Right ventricle myocardium inferior (tissue), 1 donor: ENCODE data around the gene CIDEC. TPM values are rescaled to one million over a fixed set of nuclear protein-coding genes. Genes with fewer than 3 reads are reported as not detected.
"Not testable (repeated sequence)": the region's sequence is repeated elsewhere in the genome, so short reads cannot be mapped to it uniquely, and the experiment has no call there.

Source experiments
- ATAC-seq: fragments of 200-7000 bp; cut with Tn5 transposase; one replicate; pipeline ENCODE4 v1.9.1; 2020; ENCODE audit warnings: mild to moderate bottlenecking, moderate library complexity
- DNase-seq: peaks from one replicate; pipeline ENCODE4 v3.0.0; 2021; ENCODE audit errors: missing footprints
- intact Hi-C: fragments of 100-400 bp; cut with DNase I; formaldehyde crosslinking; loops from one replicate; pipeline ENCODE4 v1.11.0; 2022
- total RNA-seq: library from RNA; stranded (reverse); fragmentation: NEBNext Ultra II Directional; extraction: Animal tissue kit (Norgen Biotek cat#: 25700); gene quantifications from one replicate; pipeline ENCODE4 v1.2.1, GENCODE V29; 2021
- donor health status: DM: no; HTN: yes; CAD: no; lungs with severe emphysema.

The CIDEC gene
- total RNA-seq, 1 donor from 2014 or later, result 6.7 TPM

DNA sequence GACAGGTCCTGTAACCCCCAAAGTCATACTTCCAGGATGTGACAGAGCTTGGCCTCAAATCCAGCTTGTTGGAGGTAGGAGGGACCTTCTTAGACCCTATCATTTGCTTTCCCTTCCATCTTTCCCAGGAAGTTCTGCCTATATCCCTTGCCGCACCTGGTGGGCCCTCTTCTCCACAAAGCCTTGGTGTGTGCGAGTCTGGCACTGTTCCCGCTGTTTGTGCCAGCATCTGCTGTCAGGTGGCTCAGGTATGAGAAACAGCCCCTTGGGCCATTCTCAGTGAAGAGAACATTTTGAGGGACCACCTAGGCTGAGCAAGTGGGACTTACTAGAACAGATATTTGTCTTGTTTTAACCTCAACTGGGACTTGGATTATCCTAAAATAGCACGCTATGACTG is 23.9 kb upstream of the CIDEC start:
- ATAC-seq, result no peak
- DNase-seq, result no peak
- intact Hi-C loops, result no loop called here

DNA sequence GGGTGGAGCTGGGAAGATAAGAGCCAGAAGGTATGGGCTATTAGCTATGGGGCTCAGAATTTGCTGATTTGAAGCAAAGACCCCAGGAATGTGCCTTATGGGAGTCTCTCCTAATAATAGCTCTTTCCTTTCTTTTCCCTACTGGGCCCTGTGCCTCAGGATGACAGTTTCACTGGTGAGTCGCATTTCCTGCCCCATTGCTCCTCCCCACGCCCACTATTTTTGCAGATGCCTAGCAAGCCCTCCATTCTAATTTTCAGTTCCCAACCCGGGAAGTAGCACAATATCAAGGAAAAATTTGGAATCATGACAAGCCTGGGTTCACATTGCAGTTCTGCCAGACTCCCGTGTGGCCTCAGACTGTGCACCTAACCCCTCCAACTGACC is 23.2 kb upstream of the CIDEC start:
- no peak for ATAC-seq
- no peak for DNase-seq
- intact Hi-C loops, result no loop called here

DNA sequence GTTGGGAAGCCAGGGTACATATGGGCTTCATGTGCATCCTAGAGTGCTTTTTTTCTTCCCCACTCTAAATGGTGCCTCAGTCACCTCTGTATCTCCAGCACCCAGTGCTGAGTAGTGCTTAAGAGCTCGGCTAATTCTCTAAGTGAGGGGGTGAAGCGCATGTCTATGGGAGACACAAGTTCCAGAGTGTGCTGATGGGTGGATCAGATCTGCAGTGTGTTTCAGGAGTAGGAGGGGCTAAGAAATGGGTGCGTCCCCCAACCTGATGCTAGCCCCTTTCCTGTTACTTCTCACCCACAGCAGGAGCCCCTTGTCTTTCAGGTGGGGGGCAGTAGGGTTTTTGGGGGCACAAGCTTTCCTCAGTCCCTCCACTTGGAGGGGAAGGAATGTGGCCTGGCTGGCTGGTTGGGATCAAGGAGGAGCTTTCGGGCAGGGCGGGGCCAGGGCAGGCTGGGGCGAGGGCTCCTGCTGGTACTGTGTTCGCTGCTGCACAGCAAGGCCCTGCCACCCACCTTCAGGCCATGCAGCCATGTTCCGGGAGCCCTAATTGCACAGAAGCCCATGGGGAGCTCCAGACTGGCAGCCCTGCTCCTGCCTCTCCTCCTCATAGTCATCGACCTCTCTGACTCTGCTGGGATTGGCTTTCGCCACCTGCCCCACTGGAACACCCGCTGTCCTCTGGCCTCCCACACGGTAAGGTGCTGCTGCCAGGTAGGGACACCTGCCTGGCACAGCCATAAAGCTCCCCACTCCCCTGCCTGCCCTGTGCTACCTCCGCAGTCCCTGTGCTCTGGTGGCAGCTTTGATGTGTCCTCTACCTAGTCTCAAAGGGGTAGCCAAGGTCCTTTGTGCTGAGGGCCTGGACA is 22.6 kb upstream of the CIDEC start, which contains the start of gene IL17RE:
Gene IL17RE (plus strand): TSS at position 477 of the 866 bp plus-strand sequence. CDS start 85 bp downstream, at position 562.
- DNase-seq (no peak), ATAC-seq (no peak)
- intact Hi-C loops, result no loop called here

DNA sequence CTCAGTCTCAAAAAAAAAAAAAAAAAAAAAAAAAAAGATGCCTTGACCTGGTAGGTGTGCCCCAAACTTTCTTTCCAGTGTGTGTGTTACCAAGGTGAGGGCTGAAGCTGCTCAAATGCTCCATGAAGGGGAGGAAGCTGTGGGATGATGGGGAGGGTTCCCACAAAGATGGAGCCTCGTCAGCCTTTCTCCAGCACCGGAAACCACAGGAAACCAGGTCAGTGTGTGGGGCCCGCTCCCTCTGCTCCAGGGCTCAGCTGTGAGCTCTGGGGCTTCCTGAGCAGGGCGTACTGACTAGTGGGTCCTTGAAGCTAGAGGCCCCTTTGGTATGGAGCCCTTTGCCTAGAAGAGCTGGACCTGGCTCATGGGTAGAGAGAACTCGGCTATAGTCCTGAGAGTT is 21.9 kb upstream of the CIDEC start:
- intact Hi-C loops, result no loop called here
- ATAC-seq, result no peak
- DNase-seq, result no peak

DNA sequence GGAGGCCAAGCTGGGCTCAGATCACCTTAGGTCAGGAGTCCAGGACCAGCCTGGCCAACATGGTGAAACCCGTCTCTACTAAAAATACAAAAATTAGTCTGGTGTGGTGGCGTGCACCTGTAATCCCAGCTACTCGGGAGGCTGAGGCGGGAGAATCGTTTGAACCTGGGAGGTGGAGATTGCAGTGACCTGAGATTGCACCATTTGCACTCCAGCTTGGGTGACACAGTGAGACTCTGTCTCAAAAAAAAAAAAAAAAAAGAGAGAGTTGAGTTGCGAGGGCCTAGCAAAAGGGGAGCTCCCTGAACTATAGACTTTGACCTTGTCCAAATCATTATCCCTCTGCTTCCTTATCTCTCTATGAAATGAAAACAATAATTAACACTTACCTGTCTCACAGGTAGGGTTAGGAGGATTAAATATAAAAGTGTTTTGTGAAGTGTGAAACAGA is 20.9 kb upstream of the CIDEC start:
- ATAC-seq, intact Hi-C loops, DNase-seq: not testable (repeated sequence)

DNA sequence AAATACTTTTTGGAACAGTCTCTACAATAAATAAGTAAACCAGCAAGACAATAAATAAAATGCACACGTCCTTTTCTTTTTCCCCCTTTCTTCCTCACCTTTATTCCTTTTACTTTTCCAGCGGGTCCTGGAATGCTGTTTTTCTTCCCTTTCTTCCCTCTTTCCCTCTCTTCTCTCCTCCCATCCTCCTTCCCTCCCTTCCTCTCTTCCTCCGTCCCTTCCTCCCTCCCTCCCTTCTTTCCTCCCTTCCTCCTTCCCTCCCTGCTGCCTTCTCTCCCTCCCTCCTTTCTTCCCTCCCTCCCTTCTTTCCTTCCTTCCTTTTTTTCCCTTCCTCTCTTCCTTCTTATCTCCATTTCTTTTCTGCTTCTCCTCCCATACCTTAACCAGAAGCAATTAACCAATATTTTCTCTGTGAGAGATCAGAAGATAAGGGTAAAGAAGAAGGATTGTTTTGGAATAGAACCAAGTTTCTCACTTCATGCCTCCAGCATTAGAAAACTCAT is 19.3 kb upstream of the CIDEC start:
- ATAC-seq (no peak), DNase-seq (no peak)
- intact Hi-C loops, result no loop called here

DNA sequence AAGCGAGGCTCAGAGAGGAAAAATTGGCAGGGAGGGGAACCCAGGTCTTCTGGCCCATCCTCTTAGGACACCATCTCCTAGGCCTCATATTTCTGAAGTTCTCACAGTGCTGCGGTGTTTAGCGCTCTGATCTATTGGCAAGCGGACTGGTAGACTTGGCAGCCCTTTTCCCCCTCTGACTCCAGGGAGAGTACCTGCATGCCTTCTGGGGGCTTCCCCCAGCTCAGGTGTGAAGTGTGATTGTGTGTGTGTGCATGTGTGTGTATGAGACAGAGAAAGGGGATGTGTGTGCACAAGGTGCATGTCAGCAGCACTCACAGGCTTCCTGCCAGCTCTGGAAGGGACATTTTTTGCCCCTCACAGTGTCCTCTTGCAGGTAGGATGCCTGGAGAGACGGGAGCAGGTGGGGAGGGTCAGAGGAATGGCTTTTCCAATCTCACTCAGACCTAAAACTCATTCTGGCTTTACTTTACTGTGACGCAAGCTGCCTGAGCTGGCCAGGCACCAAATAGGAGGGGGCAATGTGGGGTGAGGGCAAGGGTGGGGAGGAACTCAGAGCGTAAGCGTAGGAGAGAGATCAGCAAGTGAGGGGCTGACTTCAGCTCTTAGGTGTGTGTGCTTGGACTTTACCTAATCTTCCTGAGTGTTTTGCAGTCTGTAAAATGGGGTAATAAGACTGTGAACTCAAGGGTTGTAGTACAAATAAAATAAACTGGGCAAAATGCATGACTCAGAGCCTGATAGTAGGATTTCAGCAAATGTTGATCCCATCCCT is 18.6 kb upstream of the CIDEC start:
- DNase-seq (no peak), ATAC-seq (no peak)
- intact Hi-C loops, result no loop called here

DNA sequence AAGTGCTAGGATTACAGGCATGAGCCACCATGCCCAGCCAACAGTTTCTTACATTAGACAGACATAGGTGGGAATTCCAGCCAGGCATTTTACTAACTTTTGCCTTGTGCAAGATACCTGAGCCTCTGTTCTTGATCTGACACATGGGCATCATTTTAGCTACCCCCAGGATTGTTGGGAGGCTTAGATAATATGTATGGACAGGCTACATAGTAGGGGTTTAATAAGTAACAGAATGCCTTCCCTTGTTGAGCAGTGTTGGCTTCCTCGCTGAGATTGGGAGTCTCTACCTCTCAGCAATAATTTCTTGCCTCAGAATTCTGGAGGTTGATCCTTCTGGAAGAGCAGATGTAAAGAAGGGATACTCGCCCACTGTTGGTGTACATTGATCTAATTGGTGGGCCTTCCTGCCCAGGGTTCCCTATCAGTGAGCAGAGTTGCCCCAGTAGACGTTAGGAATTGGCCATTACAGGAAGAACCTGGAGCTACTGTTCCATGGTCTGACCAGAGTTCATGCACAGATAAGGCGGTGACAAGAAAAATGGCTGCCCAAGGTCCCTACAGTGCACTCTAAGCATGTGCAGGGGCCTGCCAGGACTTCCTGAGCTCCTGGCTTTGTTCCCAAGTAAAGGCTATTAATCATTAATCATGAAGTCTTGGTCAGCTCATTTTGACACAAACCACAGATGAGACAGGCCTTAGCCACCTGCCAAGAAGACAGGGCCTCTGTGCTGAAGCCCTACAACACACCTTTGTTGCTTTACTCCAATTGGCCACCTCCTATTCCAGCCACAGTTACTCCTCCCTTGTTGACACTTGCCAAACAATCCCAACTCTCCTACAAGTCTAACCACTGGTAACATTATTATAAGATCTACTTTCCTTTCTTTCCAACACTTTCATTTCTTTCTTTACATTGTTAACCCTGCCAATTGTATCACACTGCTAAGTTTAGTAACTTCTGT is 17.6 kb upstream of the CIDEC start:
- no peak for DNase-seq
- ATAC-seq, result no peak
- intact Hi-C loops, result no loop called here

DNA sequence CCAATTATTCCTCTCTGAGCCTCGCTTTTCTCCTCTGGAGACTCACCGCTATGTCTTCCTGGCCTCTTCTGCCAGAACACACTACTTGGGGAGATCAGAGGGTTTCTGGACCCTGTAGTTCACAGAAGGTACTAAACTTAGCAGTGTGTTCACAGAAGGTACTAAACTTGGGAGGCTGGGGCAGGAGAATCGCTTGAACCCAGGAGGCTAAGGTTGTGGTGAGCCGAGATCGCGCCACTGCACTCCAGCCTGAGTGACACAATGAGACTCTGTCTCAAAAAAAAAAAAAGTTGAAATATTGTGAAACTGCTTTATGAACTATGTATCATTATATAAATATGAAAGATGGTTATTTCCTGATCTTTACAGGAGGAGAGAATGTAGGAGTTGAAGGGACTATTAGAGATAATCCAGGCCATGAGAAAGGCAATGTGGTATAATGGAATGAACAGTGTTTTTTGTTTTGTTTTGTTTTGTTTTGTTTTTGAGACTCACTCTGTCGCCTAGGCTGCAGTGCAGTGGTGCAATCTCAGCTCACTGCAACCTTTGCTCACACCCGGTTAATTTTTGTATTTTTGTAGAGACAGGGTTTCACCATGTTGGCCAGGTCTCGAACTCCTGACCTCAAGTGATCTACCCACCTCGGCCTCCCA is 16.8 kb upstream of the CIDEC start:
- DNase-seq, ATAC-seq, intact Hi-C loops: not testable (repeated sequence)

DNA sequence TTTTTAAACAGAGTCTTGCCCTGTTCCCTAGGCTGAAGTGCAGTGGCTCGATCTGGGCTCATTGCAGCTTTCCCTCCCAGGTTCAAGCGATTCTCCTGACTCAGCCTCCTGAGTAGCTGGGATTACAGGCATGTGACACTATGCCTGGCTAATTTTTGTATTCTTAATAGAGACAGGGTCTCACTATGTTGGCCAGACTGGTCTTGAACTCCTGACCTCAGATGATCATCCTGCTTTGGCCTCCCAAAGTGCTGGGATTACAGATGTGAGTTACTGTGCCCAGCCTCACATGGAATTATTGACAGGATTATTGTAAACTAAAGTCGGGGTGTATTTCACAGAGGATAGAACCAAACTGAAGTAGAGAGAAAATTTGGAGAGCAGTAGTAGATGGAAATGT is 15.7 kb upstream of the CIDEC start:
- DNase-seq, ATAC-seq, intact Hi-C loops: not testable (repeated sequence)

DNA sequence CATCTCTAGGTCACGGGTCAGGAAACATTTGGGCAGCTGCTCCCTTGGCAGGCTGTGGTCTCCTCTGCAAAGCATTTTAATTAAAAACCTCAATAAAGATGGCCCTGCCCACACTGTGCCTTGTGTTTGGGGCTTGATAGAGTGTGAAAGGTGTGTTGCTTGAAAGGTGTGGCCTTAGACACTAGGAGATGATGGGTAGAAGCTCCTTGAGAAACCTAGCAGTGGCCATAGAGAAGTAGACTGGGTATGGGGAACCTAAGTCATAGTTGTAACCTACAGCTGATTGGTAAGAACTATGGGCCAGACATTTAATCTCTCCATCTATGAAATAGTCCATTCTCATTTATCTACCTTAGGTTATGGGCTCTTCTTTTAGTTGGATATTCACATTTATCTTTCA is 13.7 kb upstream of the CIDEC start:
- ATAC-seq, result no peak
- no peak for DNase-seq
- intact Hi-C loops, result no loop called here

DNA sequence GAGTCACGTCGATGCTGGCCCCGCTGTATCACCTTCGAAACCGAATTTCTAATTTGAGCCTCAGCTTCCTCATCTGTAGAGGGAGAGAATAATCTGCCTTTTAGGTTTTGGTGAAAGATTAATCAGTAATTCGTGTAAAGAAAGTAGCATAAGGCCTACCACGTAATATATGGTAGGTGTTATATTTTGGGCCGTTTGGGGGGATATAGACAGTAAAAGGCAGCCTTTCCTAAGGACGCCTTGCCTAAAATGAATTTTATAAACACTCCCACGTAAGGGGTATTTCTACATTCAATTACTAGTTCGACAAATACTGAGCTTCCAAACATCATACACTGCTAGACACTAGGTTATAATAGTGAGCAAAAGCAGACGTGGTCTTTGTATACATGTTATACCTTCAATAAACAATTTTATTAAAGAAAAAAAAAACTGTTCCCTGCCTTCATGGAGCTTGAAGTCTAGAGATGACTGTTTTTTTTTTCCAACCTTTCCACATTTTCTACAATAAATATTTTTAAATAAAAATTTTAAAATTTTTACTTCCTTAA is 11.1 kb upstream of the CIDEC start:
- no peak for ATAC-seq
- intact Hi-C loops, result loop anchor here (2.0 kb wide), 2 partner anchors 26 to 28 kb away; partner anchors contain the start of gene IL17RC
- DNase-seq, result no peak

DNA sequence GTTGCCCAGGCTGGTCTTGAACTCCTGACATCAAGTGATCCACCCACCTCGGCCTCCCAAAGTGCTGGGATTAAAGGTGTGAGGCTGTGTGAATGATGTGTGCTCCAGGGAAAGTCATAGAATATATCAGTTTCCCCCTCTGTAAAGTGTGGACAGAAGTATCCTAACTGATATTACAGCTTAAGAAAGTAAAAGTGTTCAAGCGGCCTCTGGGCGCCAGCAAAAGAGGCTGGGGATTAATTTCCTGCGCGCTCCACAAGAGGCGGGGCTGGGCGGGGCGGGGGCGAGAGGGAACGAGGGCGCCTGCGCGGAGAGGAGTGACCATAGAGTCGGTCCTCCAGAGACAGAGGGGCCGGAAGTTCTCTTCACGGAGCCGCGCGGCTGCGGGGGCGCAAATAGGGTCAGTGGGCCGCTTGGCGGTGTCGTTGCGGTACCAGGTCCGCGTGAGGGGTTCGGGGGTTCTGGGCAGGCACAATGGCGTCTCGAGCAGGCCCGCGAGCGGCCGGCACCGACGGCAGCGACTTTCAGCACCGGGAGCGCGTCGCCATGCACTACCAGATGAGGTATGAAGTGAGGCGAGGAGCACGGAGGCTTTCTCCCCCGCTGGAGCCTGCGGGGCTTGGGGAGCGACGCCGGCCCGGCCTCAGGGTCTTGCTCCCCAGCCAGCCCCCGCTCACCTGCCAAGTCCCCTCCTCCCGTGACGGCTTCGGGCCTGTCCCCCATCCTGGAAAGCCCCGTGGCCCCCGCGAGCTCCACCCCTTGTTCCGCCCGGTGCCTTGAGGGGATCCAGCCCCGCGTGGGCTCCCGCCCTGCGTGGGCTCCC is 10.4 kb upstream of the CIDEC start, which contains the start of gene JAGN1:
Gene JAGN1 (plus strand): TSS at position 362 of the 823 bp plus-strand sequence. CDS start 113 bp downstream, at position 475.
- intact Hi-C loops, result loop anchor here (2.0 kb wide), 2 partner anchors 26 to 28 kb away; partner anchors contain the start of gene IL17RC

DNA sequence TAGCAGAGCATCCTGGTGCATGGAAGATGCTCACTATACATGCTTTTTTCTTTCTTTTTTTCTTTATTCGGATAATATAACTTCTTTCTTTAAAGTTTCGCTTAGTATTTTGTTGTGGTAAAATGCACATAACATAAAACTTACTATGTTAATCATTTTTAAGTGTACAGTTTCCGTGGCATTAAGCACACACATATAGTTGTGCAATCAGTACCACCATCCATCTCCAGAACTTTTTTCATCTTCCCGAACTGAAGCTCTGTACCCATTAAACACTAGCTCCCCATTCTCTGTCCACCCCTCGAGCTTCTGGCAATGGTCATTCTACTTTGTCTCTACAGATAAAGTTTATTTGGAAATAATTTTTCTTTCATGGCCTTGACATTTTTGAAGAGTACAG is 9.4 kb upstream of the CIDEC start:
- intact Hi-C loops, result no loop called here
- no peak for ATAC-seq

More for the DNA sequence above, 10.4 kb upstream of the CIDEC start, which contains the start of gene JAGN1:
- ATAC-seq (peak; percentile 98), DNase-seq (peak; percentile 94)

DNA sequence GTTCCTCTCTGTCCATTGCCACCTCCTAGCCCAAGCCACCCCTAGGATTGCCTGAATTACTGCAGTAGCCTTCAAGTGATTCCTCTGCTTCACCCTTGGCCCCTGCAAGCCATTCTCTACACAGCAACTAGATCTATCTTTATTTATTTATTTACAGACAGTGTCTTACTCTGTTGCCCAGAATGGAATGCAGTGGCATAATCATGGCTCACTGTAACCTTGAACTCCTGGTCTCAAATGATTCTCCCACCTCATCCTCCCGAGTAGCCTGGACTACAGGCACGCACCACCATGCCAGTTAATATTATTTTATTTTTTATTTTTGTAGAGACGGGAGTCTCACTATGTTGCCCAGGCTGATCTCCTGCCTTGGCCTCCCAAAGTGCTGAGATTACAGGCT is 8.5 kb upstream of the CIDEC start:
- no peak for ATAC-seq
- no peak for DNase-seq
- intact Hi-C loops, result no loop called here

More for the DNA sequence above, 9.4 kb upstream of the CIDEC start:
- DNase-seq, result no peak

DNA sequence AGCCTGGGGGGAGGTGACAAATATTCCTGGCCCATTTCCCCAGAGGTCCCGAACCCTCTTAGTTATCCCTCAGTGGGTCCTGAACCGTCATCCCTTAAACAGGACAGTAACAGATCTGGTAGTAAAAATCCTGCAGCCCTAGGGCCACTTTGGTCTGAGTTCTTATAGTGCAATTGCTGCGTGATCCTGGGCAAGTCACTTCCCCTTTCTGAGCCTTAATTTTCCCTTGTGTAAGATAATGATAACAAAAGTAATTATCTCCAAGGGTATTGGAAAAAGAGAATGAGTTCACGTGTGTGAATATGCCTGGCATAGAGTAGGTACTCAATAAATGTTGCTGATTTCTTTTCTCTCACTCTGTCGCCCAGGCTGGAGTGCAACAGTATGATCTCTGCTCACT is 7.4 kb upstream of the CIDEC start:
- intact Hi-C loops, result no loop called here
- ATAC-seq, result no peak
- DNase-seq, result no peak

DNA sequence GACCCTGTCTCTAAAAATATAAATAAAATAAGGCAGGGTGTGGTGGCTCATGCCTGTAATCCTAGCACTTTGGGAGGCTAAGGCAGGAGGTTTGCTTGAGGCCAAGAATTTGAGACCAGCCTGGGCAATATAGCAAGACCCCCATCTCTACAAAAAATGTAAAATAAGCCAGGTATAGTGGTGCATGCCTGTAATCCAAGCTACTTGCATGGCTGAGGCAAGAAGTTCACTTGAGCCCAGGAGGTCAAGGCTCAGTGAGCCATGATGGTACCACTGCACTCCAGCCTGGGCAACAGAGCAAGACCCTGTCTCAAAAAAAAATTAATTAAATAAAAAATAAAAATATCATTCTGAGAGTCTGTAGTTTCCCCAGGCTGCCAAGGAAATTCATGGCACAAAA is 6.3 kb upstream of the CIDEC start:
- no peak for ATAC-seq
- DNase-seq, result no peak
- intact Hi-C loops, result no loop called here
